ENCODE data around the gene PPFIA1. TPM values are rescaled to one million over a fixed set of nuclear protein-coding genes. Genes with fewer than 3 reads are reported as not detected.

Gene PPFIA1
- polyA plus RNA-seq, 4 donors, result 17.8 to 27.3 (median 23.6) TPM

- Histone ChIP-seq H3K36me3 (ENCODE audit: control insufficient read depth in 3 of 3, insufficient read depth in 2 of 3, low read depth in 1 of 3, low read length in 3 of 3) (peaks cover 5 to 57% (median 23%) of the 10 kb centered on the region in 3 donors), H3K4me3 (ENCODE audit: low read depth in 1 of 3, low read length in 3 of 3) (no peak overlapping the region), H3K27ac (ENCODE audit: low read depth in 1 of 3, low read length in 2 of 3) (no peak overlapping the region), H3K27me3 (ENCODE audit: control insufficient read depth in 3 of 3, insufficient read depth in 3 of 3, low read length in 3 of 3) (no peaks in the 10 kb centered on the region), H3K9me3 (ENCODE audit: control insufficient read depth in 2 of 2, insufficient read depth in 1 of 2, low read depth in 1 of 2, low read length in 1 of 2) (no peaks in the 10 kb centered on the region), H3K4me1 (ENCODE audit: control insufficient read depth in 3 of 3, insufficient read depth in 2 of 3, low read depth in 1 of 3, low read length in 2 of 3) (no peaks in the 10 kb centered on the region)
- DNase-seq, result no peak
- FAIRE-seq, result no peak
- WGBS, 3 donors, result 89 to 98% (median 96%) methylated on average over 12 of the region's 12 CpGs
Observed at GRCh38 chr11:70376621-70377020, 106.1 kb downstream of the PPFIA1 start.

- H3K36me3 ChIP-seq (ENCODE audit: control insufficient read depth in 3 of 3, insufficient read depth in 2 of 3, low read depth in 1 of 3, low read length in 3 of 3), result peaks cover 5 to 65% (median 19%) of the 10 kb centered on the region in 3 donors
- H3K27ac ChIP-seq (ENCODE audit: low read depth in 1 of 3, low read length in 2 of 3), result no peak overlapping the region
- no peaks in the 10 kb centered on the region for H3K4me1 ChIP-seq (ENCODE audit: control insufficient read depth in 3 of 3, insufficient read depth in 2 of 3, low read depth in 1 of 3, low read length in 2 of 3)
- H3K4me3 ChIP-seq (ENCODE audit: low read depth in 1 of 3, low read length in 3 of 3), result no peak overlapping the region
- 85 to 93% (median 89%) methylated on average over 8 of the region's 8 CpGs for WGBS, 3 donors
- H3K9me3 ChIP-seq (ENCODE audit: control insufficient read depth in 2 of 2, insufficient read depth in 1 of 2, low read depth in 1 of 2, low read length in 1 of 2), result no peaks in the 10 kb centered on the region
- FAIRE-seq (no peak), DNase-seq (no peak)
- no peaks in the 10 kb centered on the region for H3K27me3 ChIP-seq (ENCODE audit: control insufficient read depth in 3 of 3, insufficient read depth in 3 of 3, low read length in 3 of 3)
Observed at GRCh38 chr11:70377645-70378044, 107.2 kb downstream of the PPFIA1 start.

- H3K27ac ChIP-seq (ENCODE audit: low read depth in 1 of 3, low read length in 2 of 3), result no peak overlapping the region
- no peaks in the 10 kb centered on the region for H3K9me3 ChIP-seq (ENCODE audit: control insufficient read depth in 2 of 2, insufficient read depth in 1 of 2, low read depth in 1 of 2, low read length in 1 of 2)
- no peaks in the 10 kb centered on the region for H3K4me1 ChIP-seq (ENCODE audit: control insufficient read depth in 3 of 3, insufficient read depth in 2 of 3, low read depth in 1 of 3, low read length in 2 of 3)
- WGBS, 3 donors, result 75 to 93% (median 93%) methylated on average over 9 of the region's 9 CpGs
- FAIRE-seq, result no peak
- no peak for DNase-seq
- no peak overlapping the region for H3K4me3 ChIP-seq (ENCODE audit: low read depth in 1 of 3, low read length in 3 of 3)
- no peaks in the 10 kb centered on the region for H3K27me3 ChIP-seq (ENCODE audit: control insufficient read depth in 3 of 3, insufficient read depth in 3 of 3, low read length in 3 of 3)
- peaks cover 5 to 61% (median 13%) of the 10 kb centered on the region in 3 donors for H3K36me3 ChIP-seq (ENCODE audit: control insufficient read depth in 3 of 3, insufficient read depth in 2 of 3, low read depth in 1 of 3, low read length in 3 of 3)
Observed at GRCh38 chr11:70378506-70379134, 108.1 kb downstream of the PPFIA1 start.

GRCh38 chr11:70381350-70381749 is 110.9 kb downstream of the PPFIA1 start:
- H3K4me3 ChIP-seq (ENCODE audit: low read depth in 1 of 3, low read length in 3 of 3), result no peak overlapping the region
- H3K27ac ChIP-seq (ENCODE audit: low read depth in 1 of 3, low read length in 2 of 3), result no peak overlapping the region
- H3K4me1 ChIP-seq (ENCODE audit: control insufficient read depth in 3 of 3, insufficient read depth in 2 of 3, low read depth in 1 of 3, low read length in 2 of 3), result no peaks in the 10 kb centered on the region
- no peaks in the 10 kb centered on the region for H3K9me3 ChIP-seq (ENCODE audit: control insufficient read depth in 2 of 2, insufficient read depth in 1 of 2, low read depth in 1 of 2, low read length in 1 of 2)
- H3K36me3 ChIP-seq (ENCODE audit: control insufficient read depth in 3 of 3, insufficient read depth in 2 of 3, low read depth in 1 of 3, low read length in 3 of 3), result peaks cover 5 to 59% (median 14%) of the 10 kb centered on the region in 3 donors
- FAIRE-seq (no peak), DNase-seq (no peak)
- 62 to 81% (median 69%) methylated on average over 8 of the region's 8 CpGs for WGBS, 3 donors
- H3K27me3 ChIP-seq (ENCODE audit: control insufficient read depth in 3 of 3, insufficient read depth in 3 of 3, low read length in 3 of 3), result no peaks in the 10 kb centered on the region

- Histone ChIP-seq H3K4me3 (ENCODE audit: low read depth in 1 of 3, low read length in 3 of 3) (no peak overlapping the region), H3K4me1 (ENCODE audit: control insufficient read depth in 3 of 3, insufficient read depth in 2 of 3, low read depth in 1 of 3, low read length in 2 of 3) (no peaks in the 10 kb centered on the region), H3K27me3 (ENCODE audit: control insufficient read depth in 3 of 3, insufficient read depth in 3 of 3, low read length in 3 of 3) (no peaks in the 10 kb centered on the region), H3K36me3 (ENCODE audit: control insufficient read depth in 3 of 3, insufficient read depth in 2 of 3, low read depth in 1 of 3, low read length in 3 of 3) (peaks cover 2 to 55% (median 14%) of the 10 kb centered on the region in 3 donors), H3K9me3 (ENCODE audit: control insufficient read depth in 2 of 2, insufficient read depth in 1 of 2, low read depth in 1 of 2, low read length in 1 of 2) (no peaks in the 10 kb centered on the region), H3K27ac (ENCODE audit: low read depth in 1 of 3, low read length in 2 of 3) (no peak overlapping the region)
- DNase-seq (no peak), FAIRE-seq (no peak)
- 79 to 90% (median 89%) methylated on average over 15 of the region's 15 CpGs for WGBS, 3 donors
Observed at GRCh38 chr11:70381872-70382861, 111.7 kb downstream of the PPFIA1 start.

GRCh38 chr11:70383664-70384565 is 113.4 kb downstream of the PPFIA1 start:
- DNase-seq, result no peak
- Histone ChIP-seq H3K4me3 (ENCODE audit: low read depth in 1 of 3, low read length in 3 of 3) (no peak overlapping the region), H3K9me3 (ENCODE audit: control insufficient read depth in 2 of 2, insufficient read depth in 1 of 2, low read depth in 1 of 2, low read length in 1 of 2) (no peaks in the 10 kb centered on the region), H3K27me3 (ENCODE audit: control insufficient read depth in 3 of 3, insufficient read depth in 3 of 3, low read length in 3 of 3) (no peaks in the 10 kb centered on the region), H3K27ac (ENCODE audit: low read depth in 1 of 3, low read length in 2 of 3) (no peak overlapping the region), H3K4me1 (ENCODE audit: control insufficient read depth in 3 of 3, insufficient read depth in 2 of 3, low read depth in 1 of 3, low read length in 2 of 3) (no peaks in the 10 kb centered on the region), H3K36me3 (ENCODE audit: control insufficient read depth in 3 of 3, insufficient read depth in 2 of 3, low read depth in 1 of 3, low read length in 3 of 3) (peaks cover 0 to 42% (median 7%) of the 10 kb centered on the region in 3 donors)
- WGBS, 3 donors, result 80 to 91% (median 91%) methylated on average over 11 of the region's 11 CpGs
- no peak for FAIRE-seq

- Histone ChIP-seq H3K9me3 (ENCODE audit: control insufficient read depth in 2 of 2, insufficient read depth in 1 of 2, low read depth in 1 of 2, low read length in 1 of 2) (no peaks in the 10 kb centered on the region), H3K27ac (ENCODE audit: low read depth in 1 of 3, low read length in 2 of 3) (no peak overlapping the region), H3K36me3 (ENCODE audit: control insufficient read depth in 3 of 3, insufficient read depth in 2 of 3, low read depth in 1 of 3, low read length in 3 of 3) (peaks cover 0 to 39% (median 6%) of the 10 kb centered on the region in 3 donors), H3K4me1 (ENCODE audit: control insufficient read depth in 3 of 3, insufficient read depth in 2 of 3, low read depth in 1 of 3, low read length in 2 of 3) (no peaks in the 10 kb centered on the region), H3K4me3 (ENCODE audit: low read depth in 1 of 3, low read length in 3 of 3) (no peak overlapping the region), H3K27me3 (ENCODE audit: control insufficient read depth in 3 of 3, insufficient read depth in 3 of 3, low read length in 3 of 3) (no peaks in the 10 kb centered on the region)
- FAIRE-seq (no peak), DNase-seq (no peak)
- 91 to 97% (median 92%) methylated on average over 18 of the region's 18 CpGs for WGBS, 3 donors
Observed at GRCh38 chr11:70384566-70385152, 114.2 kb downstream of the PPFIA1 start.
